Measurements from ENCODE around the gene ZBTB43.
"Not testable (repeated sequence)": the region's sequence is repeated elsewhere in the genome, so short reads cannot be mapped to it uniquely, and the experiment has no call there.

ZBTB43 gene

GRCh38 chr9:126822873-126823272 is 18.0 kb downstream of the ZBTB43 start:
- intact Hi-C loops (cut with DNase I), result no loop called here
- no peak for DNase-seq

DNA sequence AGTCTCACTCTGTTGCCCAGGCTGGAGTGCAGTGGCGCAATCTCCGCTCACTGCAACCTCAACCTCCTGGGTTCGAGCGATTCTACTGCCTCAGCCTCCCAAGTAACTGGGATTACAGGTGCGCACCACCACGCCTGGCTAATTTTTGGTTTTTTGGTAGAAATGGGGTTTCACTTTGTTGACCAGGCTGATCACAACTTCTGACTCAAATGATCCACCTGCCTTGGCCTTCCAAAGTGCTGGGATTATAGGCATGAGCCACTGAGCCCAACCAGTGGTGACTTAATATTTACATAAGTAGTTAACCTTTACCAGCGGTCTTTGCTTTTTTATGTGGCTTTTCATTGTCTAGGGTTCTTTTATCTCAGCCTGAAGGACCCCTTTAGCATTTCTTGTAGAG is 19.2 kb downstream of the ZBTB43 start:
- DNase-seq; intact Hi-C loops (cut with DNase I): not testable (repeated sequence)

GRCh38 chr9:126827227-126827626 is 22.4 kb downstream of the ZBTB43 start:
- intact Hi-C loops (cut with DNase I), result no loop called here
- peak in 1 of 10 donors; percentile 64 for DNase-seq

GRCh38 chr9:126829035-126829434 is 24.2 kb downstream of the ZBTB43 start:
- intact Hi-C loops (cut with DNase I), result no loop called here
- no peak for DNase-seq

GRCh38 chr9:126830827-126831226 is 26.0 kb downstream of the ZBTB43 start:
- peak in 1 of 10 donors; percentile 37 for DNase-seq
- intact Hi-C loops (cut with DNase I), result no loop called here

- DNase-seq, result peak in 1 of 10 donors; percentile 35
- intact Hi-C loops (cut with DNase I), result no loop called here
Measured at GRCh38 chr9:126832440-126832839, 27.6 kb downstream of the ZBTB43 start.

- DNase-seq, result peak in 1 of 10 donors; percentile 63
- intact Hi-C loops (cut with DNase I), result no loop called here
Measured at GRCh38 chr9:126833020-126833419, 28.2 kb downstream of the ZBTB43 start.

DNA sequence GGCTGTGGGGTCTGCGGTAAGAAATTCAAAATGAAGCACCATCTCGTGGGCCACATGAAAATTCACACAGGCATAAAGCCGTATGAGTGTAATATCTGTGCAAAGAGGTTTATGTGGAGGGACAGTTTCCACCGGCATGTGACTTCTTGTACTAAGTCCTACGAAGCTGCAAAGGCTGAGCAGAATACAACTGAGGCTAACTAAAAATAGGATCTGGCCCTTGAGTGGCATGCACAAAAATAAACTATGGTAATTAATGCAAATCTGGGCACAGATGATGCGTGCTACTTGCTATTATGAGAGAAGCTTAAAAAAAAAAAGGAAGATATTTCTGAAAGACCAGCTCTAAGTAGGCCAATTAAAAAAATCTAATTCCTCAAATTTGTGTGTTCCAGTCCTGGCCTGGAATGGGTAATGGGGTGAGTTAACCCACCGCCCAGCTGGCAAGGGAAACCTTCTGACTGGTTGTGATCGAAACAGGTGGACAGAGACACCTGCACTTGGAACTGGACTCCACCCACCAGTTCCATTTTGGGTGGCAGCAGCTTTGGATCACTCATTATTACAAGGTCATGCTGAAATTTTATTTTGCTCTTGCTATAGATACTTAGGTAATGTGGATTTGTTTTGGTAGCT is 29.0 kb downstream of the ZBTB43 start:
- DNase-seq, result peak in 1 of 10 donors; percentile 68
- intact Hi-C loops (cut with DNase I), result no loop called here

- intact Hi-C loops (cut with DNase I), result no loop called here
- DNase-seq, result peak in 1 of 10 donors; percentile 43
Measured at GRCh38 chr9:126834672-126835071, 29.8 kb downstream of the ZBTB43 start.

GRCh38 chr9:126836216-126836615 is 31.4 kb downstream of the ZBTB43 start:
- intact Hi-C loops (cut with DNase I), result no loop called here
- DNase-seq, result peak in 1 of 10 donors; percentile 35

GRCh38 chr9:126838055-126838811 is 33.4 kb downstream of the ZBTB43 start:
- DNase-seq, result peak in 1 of 10 donors; percentile 70
- intact Hi-C loops (cut with DNase I), result no loop called here

GRCh38 chr9:126838895-126839294 is 34.1 kb downstream of the ZBTB43 start:
- intact Hi-C loops (cut with DNase I), result no loop called here
- peak in 1 of 10 donors; percentile 69 for DNase-seq

DNA sequence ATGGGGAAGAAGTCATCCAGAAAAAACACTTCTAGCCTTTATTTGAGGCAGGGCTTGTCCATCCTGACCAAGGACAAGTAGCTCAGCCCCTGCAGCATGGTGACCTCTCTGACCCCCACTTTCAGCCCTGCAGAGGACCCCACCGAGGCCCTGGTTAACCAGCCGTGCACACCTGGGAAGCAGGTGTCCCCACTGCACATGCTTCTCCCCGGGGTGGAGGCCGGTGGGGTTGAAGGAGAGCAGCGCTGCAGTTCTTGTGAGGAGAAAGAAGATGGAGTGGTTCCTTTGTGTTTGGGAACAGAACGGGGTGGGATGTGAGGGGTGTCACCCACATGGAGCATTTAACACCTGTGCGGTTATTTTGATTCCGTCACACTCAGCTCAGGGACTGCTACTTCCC is 34.5 kb downstream of the ZBTB43 start:
- peak in 2 of 10 donors; percentile 73 to 82 for DNase-seq
- intact Hi-C loops (cut with DNase I), result no loop called here

DNA sequence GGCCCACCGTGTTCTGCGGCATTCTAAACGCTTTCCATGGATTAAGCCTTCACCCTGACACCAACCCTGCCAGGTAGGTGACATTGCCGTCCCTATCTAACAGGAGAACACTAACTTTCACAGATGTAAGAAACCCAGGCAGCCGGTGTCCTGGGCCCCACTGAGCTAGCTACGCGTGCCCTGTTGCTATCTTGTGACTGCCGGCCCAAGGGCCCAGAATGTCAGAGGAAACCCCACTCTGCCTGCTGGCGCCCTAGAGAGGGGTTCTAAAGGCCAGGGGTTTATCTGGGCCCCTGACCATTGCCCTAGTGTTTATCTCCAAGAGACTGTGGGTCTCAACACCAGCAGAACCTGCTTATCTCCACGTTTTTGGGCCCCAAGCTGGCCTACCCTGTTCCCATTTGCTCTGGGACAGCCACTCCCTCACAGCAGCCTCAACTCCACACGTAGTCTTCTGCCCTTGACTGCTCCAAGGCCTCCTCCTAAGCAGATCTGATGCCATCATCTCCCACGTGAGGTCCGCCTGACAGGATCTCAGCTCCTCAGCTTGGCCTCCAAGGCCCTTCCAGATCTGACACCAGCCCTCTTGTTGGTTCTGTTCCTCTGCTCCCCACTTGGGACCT is 37.5 kb downstream of the ZBTB43 start:
- intact Hi-C loops (cut with DNase I), result no loop called here
- peak in 1 of 10 donors; percentile 60 for DNase-seq

DNA sequence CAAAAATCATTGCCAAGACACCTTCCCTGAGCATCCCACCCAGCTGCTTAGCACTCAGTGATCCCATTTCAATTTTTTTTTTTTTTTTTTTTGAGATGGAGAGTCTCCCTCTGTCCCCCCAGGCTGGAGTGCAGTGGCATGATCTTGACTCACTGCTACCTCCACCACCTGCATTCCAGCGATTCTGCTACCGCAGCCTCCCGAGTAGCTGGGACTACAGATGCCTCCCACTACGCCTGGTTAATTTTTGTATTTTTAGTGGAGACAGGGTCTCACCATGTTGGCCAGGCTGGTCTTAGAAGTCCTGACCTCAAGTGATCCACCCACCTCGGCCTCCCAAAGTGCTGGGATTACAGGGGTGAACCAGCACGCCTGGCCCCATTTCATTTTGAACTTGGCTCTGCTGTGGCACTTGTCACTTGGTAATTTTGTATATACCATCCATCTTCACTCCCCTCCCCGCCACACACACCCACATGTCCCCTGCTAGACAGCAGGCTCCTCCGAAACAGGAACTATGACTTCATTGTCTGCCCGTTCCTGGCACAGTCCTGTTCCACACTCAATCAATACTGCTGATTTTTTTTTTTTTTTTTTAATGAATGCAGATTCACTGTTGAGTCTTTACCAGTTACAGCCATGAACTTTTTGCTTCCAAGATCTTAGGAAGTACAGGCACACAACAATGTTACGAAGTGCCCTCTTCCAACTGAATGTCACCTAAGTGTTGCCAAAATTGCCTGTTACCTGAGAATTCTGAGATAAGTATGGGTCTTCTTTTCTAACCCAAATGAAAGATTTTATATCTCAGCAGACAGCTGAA is 38.3 kb downstream of the ZBTB43 start:
- intact Hi-C loops (cut with DNase I), result no loop called here
- peak in 9 of 10 donors; percentile 38 to 94 (median 65) for DNase-seq

GRCh38 chr9:126844085-126844484 is 39.2 kb downstream of the ZBTB43 start:
- intact Hi-C loops (cut with DNase I), result no loop called here
- peak in 1 of 10 donors; percentile 83 for DNase-seq

GRCh38 chr9:126847051-126847450 is 42.2 kb downstream of the ZBTB43 start:
- intact Hi-C loops (cut with DNase I), result no loop called here
- peak in 1 of 10 donors; percentile 63 for DNase-seq

GRCh38 chr9:126849591-126850225 is 44.9 kb downstream of the ZBTB43 start:
- intact Hi-C loops (cut with DNase I), result no loop called here
- no peak for DNase-seq

DNA sequence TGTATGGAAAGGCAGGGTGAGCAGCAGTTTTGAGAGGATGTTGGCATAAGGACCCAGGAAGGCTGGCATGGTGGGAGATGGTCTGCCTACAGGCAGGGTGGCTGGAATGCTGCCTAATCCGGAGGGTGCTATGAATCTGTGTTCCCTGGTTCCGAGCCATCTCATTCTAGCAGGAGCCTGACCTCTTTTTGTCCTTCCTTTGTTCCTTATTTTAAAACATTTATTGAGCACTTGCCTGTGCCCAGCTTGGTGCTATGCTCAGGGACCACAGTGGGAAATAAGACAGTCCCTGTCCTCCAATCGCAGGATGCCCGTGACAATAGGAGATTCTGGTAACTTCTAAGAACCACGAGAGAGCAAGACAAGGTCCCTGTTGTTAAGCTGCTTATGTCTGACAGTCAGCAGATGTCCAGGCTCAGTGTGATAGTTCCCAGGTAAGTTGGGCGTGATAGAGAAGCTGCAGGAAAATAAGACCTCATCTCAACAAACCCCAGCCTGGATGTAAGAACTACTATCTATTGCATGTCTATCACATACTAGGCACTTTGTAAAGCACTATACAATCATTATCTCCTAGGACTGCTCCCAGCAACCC is 46.5 kb downstream of the ZBTB43 start:
- intact Hi-C loops (cut with DNase I), result no loop called here
- DNase-seq, result no peak

Data from posterior cingulate gyrus (tissue), 11 donors.